GM21528 (cell line): ENCODE data around the gene IFT172.
"Not testable (repeated sequence)": the region's sequence is repeated elsewhere in the genome, so short reads cannot be mapped to it uniquely, and the experiment has no call there.

Source experiments
- ATAC-seq: cut with Tn5 transposase; IDR thresholded peaks from one replicate; pipeline ENCODE4 v1.9.1; 2021; ENCODE audit warnings: mild to moderate bottlenecking, moderate library complexity; ENCODE audit not compliant: unreplicated experiment, low FRiP score

The IFT172 gene

GRCh38 chr2:27489498-27490397 is at the start of gene IFT172:
Gene IFT172, minus strand, starts transcription at chr2:27489743. Its CDS starts 90 bp downstream, at chr2:27489653.
- peak; percentile 95 for ATAC-seq

- ATAC-seq: not testable (repeated sequence)
These were observed 49.4 kb upstream of the IFT172 start for GRCh38 chr2:27538839-27539450.

- no peak for ATAC-seq
These were observed 47.7 kb upstream of the IFT172 start for GRCh38 chr2:27537287-27537686.

- no peak for ATAC-seq
These were observed 42.4 kb upstream of the IFT172 start for GRCh38 chr2:27531983-27532382.

- ATAC-seq: no peak
These were observed 37.6 kb upstream of the IFT172 start for GRCh38 chr2:27527182-27527581.

DNA sequence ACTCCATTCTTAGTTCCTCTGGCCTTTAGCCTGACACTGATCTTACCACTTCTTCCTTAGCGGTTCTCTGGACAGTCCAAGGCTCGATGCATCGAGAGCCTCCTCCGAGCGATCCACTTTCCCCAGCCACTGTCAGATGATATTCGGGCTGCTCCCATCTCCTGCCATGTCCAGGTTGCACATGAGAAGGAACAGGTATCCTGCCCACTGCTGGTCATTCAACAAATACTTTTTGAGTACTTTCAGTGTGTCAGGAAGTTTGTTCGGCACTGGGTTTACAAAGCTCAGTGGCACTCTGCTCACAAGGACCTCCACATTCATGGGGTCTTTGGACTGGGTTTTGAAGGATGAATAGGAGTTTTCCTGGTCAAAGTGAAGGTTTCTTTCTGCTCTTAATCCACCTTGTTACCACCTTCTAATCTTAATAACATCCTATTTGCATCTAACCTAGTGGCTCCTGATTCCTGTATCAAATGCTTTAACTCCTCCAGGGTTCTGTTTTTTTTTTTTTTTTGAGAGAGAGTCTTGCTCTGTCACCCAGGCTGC is 32.9 kb upstream of the IFT172 start:
- no peak for ATAC-seq

DNA sequence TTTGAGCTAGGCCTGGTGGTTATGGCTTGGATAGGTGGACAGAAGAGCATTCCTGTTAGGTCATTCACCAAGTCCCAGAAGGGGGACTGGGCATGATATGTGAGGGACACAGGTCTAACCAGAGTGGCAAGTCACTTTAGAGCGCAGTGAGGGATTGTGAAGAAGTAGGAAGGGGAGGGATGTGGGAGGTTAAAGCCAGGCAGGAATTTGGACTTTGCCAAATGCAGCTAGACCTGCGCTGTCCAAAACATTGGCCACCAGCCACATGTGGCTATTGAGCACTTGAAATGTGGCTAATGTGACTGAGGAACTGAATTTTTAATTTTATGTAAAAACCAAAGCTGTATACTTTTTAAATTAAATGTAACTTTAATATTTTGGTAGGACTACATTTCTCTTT is 30.8 kb upstream of the IFT172 start:
- no peak for ATAC-seq

DNA sequence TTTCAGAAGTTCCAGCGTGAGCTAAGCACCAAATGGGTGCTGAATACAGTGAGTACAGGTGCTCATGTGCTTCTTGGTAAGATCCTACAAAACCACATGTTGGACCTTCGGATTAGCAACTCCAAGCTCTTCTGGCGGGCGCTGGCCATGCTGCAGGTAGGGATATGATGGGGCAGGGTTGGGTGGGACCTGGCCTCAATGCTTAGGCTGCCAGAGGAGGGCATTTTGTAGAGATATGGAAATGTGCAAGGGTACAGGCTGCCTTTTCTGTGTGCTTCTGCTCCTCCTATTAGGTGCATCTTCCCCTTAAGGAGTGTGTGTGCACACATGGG is 29.2 kb upstream of the IFT172 start:
- no peak for ATAC-seq

- no peak for ATAC-seq
These were observed 28.7 kb upstream of the IFT172 start for GRCh38 chr2:27518113-27518781.

- no peak for ATAC-seq
These were observed 19.8 kb upstream of the IFT172 start for GRCh38 chr2:27509326-27509725.

DNA sequence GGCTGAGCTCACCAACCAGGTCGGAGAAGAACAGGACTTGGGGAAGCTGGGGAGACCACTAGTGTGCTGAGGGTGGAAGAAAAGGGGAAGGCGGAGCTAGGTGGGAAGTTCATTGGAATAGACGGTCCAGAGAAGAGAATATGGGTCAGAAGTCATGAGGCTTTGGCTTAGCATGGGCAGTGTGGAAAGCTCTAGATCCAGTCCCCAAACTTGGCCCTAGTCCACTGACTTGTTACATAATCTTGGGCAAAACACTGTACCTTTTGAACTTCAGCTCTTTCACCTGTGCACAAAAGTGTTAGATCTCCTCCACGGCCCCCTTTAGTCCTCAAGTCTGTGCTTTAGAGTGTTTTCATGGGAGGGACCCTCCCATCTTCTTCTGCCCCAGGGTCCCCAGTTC is 17.8 kb upstream of the IFT172 start:
- no peak for ATAC-seq

DNA sequence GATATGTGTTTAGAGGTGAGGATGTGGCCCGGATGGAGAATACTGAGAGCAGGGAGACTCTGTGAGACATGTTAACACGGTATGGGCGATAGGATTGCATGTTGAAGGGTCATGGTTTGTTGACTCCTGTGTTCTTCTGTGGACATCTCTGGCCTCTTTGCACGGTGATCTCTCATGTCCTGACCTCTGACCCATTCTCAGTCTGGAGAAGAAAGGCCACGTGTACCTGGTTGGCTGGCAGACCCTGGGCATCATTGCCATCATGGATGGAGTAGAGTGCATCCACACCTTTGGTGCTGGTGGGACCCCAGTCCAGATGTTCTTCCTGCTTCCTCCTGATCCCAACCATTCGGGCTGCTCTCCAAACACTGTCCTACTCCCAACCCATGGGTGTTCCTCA is 17.0 kb upstream of the IFT172 start:
- no peak for ATAC-seq

- ATAC-seq: no peak
These were observed 12.6 kb upstream of the IFT172 start for GRCh38 chr2:27502142-27502541.

DNA sequence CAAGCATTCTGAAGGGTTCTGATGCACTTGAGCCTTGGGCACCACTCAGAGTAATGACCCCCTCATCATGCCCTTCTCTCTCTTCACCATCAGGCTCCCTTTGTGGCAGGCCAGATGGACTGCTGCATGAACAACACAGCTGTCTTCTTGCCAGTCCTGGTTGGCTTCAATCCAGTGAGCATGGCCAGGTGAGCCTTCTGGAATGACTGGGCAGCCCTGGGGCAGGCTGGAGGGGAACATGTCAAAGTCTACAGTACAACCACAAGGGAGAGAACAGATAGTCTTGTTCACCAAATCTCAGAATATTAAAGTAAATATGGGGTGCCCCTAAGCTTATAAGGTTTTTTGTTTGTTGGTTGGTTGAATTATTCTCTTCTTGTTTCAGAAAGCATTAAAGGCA is 11.5 kb upstream of the IFT172 start:
- no peak for ATAC-seq

DNA sequence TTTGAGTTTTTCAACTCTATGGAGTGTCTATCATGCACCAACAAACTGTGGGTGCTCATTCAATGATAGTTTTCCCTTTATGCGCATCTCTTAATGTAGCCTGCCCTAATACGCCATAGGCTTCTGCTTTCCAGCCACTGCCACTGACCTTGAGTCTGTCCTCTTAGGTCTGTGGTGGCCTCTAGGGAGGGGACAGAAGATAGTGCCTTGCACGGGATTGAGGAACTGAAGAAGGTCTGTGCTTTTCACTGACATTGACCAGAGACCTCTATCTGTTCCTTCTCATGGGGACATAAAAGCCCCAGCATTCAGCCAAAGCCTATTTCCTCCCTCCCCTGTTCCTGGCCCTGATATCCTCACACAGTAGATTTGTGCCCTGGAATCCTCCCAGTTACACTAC is 9.4 kb upstream of the IFT172 start:
- ATAC-seq: no peak

DNA sequence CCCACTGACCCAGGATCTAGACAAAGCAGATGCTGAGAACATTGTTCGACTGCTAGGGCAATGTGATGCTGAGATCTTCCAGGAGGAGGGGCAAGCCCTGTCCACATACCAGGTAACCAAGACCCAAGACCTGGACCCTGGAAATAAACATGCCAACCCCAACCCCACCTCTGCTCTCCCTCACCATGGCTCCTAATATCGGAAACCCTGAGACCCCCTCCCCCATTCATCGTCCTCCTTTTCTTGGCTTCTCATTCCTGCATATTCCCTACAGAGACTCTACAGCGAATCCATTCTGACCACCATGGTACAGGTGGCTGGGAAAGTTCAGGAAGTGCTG is 7.7 kb upstream of the IFT172 start:
- ATAC-seq: no peak

DNA sequence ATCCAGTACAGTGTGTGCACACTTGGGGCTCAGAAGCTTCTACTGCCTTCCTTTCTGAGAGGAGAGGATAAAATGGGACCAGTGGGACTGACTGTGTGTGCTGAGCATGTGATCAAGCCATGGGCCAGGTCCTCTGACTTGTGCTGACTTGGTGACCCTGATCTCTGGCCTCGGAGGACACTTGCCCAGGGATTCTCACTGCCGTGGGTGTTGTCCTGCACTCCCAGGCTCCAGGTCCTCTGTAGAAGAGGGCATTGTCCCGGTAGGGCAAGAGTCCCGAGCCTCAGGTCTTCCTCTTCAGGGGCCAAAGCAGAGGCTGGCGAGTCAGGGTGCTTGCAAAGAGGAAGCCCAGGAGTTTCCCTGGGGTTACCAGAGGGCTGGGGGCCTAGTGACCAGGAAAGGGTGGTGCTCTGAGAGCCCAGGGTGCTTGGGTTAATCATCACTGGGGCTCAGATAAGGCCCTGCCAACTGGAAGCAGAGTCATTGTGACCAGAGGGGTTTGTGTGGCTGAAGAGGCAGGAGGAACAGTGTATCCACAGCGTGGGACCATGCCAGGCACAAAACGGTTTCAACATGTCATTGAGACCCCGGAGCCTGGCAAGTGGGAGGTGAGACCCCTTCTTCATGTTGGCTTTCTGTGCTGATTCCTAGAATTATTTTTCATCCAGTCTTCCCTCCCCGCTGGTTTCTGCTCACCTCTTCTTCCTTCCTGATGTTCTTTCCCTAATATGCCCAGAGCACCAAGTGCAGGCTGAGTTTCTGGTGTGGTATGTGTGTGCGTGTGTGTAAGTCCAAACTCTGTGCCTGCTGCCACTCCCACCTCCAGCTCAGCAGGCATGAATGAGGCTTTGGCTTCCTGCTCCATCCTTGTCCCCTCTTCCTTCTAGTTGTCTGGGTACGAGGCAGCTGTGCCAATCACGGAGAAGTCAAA is 7.1 kb upstream of the IFT172 start, which contains the start of gene GCKR:
TSS of gene GCKR (plus strand) at position 483 of the 931 bp plus-strand sequence. CDS start at position 549, 66 bp downstream.
- ATAC-seq: no peak

- ATAC-seq: no peak
These were observed 6.4 kb upstream of the IFT172 start for GRCh38 chr2:27495840-27496356.

GRCh38 chr2:27494944-27495554 is 5.5 kb upstream of the IFT172 start, which contains the start of gene FNDC4:
Gene FNDC4, minus strand, starts transcription at chr2:27495200. Its CDS starts 521 bp downstream, at chr2:27494679.
- ATAC-seq: no peak
